GM12878 (cell line): ENCODE results near the gene RAD51B. TPM values are rescaled to one million over a fixed set of nuclear protein-coding genes. Genes with fewer than 3 reads are reported as not detected.

Experiments used
- ATAC-seq: fragments of 200-7000 bp; cut with Tn5 transposase; 3 replicates; pipeline ENCODE4 v1.9.1; 2020; ENCODE audit warnings: mild to moderate bottlenecking, moderate library complexity
- BruUV-seq: library from RNA; stranded (reverse); fragments of 400-500 nt; replicated peaks from 2 replicates; lab custom pipeline; 2021; lab: Mats Ljungman, UMichigan
- CTCF ChIA-PET: fragments of 300-600 bp; sonication (Branson Sonifier 250); formaldehyde crosslinking; extraction: SDS; loops from one replicate; lab custom pipeline; 2021; ENCODE audit warnings: inconsistent platforms; lab: Yijun Ruan, JAX
- POLR2A ChIA-PET: fragments of 350-600 bp; formaldehyde crosslinking; extraction: SDS; loops from one replicate; lab custom pipeline; 2021; ENCODE audit warnings: inconsistent platforms; lab: Charles Lee
- RAD21 ChIA-PET: fragments of 300-600 bp; sonication (Branson Sonifier 250); formaldehyde crosslinking; loops from one replicate; lab custom pipeline; 2023; ENCODE audit warnings: antibody characterized with exemption; ENCODE audit not compliant: unreplicated experiment; lab: Charles Lee
- SMC1A ChIA-PET: fragments of 300-600 bp; sonication (Branson Sonifier 250); formaldehyde crosslinking; loops from one replicate; lab custom pipeline; 2023; ENCODE audit not compliant: unreplicated experiment, uncharacterized antibody; lab: Charles Lee
- DNase-seq: peaks from one replicate; pipeline ENCODE4 v3.0.0-alpha.2; 2011; ENCODE audit warnings: low read depth, low spot score
- FAIRE-seq: peaks from 3 replicates; lab custom pipeline; 2011; peaks lifted over from hg19 to GRCh38; lab: Jason Lieb, UNC
- H2AFZ ChIP-seq: 2 replicates; pipeline ENCODE4 v1.6.0; 2011; ENCODE audit warnings: low read depth, low read length, control low read depth; ENCODE audit not compliant: control insufficient read depth
- H3K27ac ChIP-seq: 2 replicates; pipeline ENCODE4 v1.5.1; 2011; ENCODE audit warnings: control low read depth; ENCODE audit not compliant: control insufficient read depth, insufficient read depth
- H3K27me3 ChIP-seq, 2 experiments: replicated peaks in 1 of 2; 2 replicates each; pipeline versions ENCODE4 v1.6.0 to v1.6.1; 2011; ENCODE audit warnings: low read length in 1 of 2; ENCODE audit not compliant: control insufficient read depth in 2 of 2, insufficient read depth in 2 of 2
- H3K36me3 ChIP-seq, 2 experiments: 2 replicates each; pipeline ENCODE4 v1.5.1; 2011; ENCODE audit warnings: low read length in 1 of 2; ENCODE audit not compliant: control insufficient read depth in 2 of 2, insufficient read depth in 2 of 2
- H3K4me1 ChIP-seq: 2 replicates; pipeline ENCODE4 v1.6.1; 2011; ENCODE audit warnings: mild to moderate bottlenecking, low read length, moderate library complexity, mixed read lengths; ENCODE audit not compliant: control insufficient read depth, insufficient read depth
- H3K4me2 ChIP-seq: 2 replicates; pipeline ENCODE4 v1.6.0; 2011; ENCODE audit warnings: control low read depth; ENCODE audit not compliant: control insufficient read depth, insufficient read depth
- H3K4me3 ChIP-seq: fragments of 200-600 bp; sonication (generic); 2 replicates; pipeline ENCODE4 v1.5.1; 2016
- H3K79me2 ChIP-seq: 2 replicates; pipeline ENCODE4 v1.6.0; 2011; ENCODE audit warnings: low read length; ENCODE audit not compliant: control insufficient read depth, insufficient read depth
- H3K9ac ChIP-seq: 2 replicates; pipeline ENCODE4 v1.8.0; 2011; ENCODE audit warnings: low read length, control low read depth, mixed read lengths; ENCODE audit not compliant: control insufficient read depth, insufficient read depth
- H3K9me3 ChIP-seq: replicated peaks from 3 replicates; pipeline ENCODE4 v1.5.1; 2011; ENCODE audit warnings: mild to moderate bottlenecking, low read length; ENCODE audit not compliant: control insufficient read depth, insufficient read depth
- H4K20me1 ChIP-seq: 2 replicates; pipeline ENCODE4 v1.6.0; 2011; ENCODE audit not compliant: control insufficient read depth, insufficient read depth
- CBFB ChIP-seq: IDR thresholded peaks from 2 replicates; pipeline ENCODE4 v1.6.1; 2016; ENCODE audit warnings: antibody characterized with exemption, low read depth
- CBX3 ChIP-seq: fragments of 200-600 bp; sonication (generic); IDR thresholded peaks from 2 replicates; pipeline ENCODE4 v1.6.1; 2016; ENCODE audit warnings: low read depth, borderline replicate concordance
- CBX5 ChIP-seq: sonication (generic); IDR thresholded peaks from 2 replicates; pipeline ENCODE4 v1.6.1; 2016; ENCODE audit warnings: low read depth, moderate library complexity, mild to moderate bottlenecking, inconsistent platforms
- ETV6 ChIP-seq, 2 experiments: fragments of 450-650 bp in 1 of 2; IDR thresholded peaks in 1 of 2; conservative IDR thresholded peaks in 1 of 2; 2 replicates each; pipeline ENCODE4 v1.6.1; 2014; ENCODE audit warnings: antibody characterized with exemption in 1 of 2, borderline replicate concordance in 1 of 2, low read depth in 1 of 2, mild to moderate bottlenecking in 1 of 2, moderate library complexity in 1 of 2
- JUND ChIP-seq: IDR thresholded peaks from 2 replicates; pipeline ENCODE4 v1.6.1; 2012; ENCODE audit warnings: low read depth, mild to moderate bottlenecking, low read length, improper control_type of control experiment, moderate library complexity
- PML ChIP-seq: IDR thresholded peaks from 2 replicates; pipeline ENCODE4 v1.6.1; 2012; ENCODE audit warnings: low read length, inconsistent platforms
- POLR2A ChIP-seq: IDR thresholded peaks from 2 replicates; pipeline ENCODE4 v1.6.1; 2011; ENCODE audit warnings: low read depth, mild to moderate bottlenecking, low read length
- SIN3A ChIP-seq: IDR thresholded peaks from 2 replicates; pipeline ENCODE4 v1.6.1; 2012; ENCODE audit warnings: low read depth, low read length, improper control_type of control experiment
- STAT3 ChIP-seq: IDR thresholded peaks from 2 replicates; pipeline ENCODE4 v1.6.1; 2011; ENCODE audit warnings: low read depth, low read length, improper control_type of control experiment
- TARDBP ChIP-seq: IDR thresholded peaks from 2 replicates; pipeline ENCODE4 v1.6.1; 2016; ENCODE audit warnings: borderline replicate concordance
- YBX1 ChIP-seq: fragments of 450-650 bp; IDR thresholded peaks from 2 replicates; pipeline ENCODE4 v1.6.1; 2016; ENCODE audit warnings: antibody characterized with exemption
- WGBS: methylation state at CpG from one replicate; pipeline ENCODE4 v1.1.6; 2016; ENCODE audit warnings: low lambda C conversion rate; ENCODE audit not compliant: insufficient replicate concordance, insufficient coverage; ENCODE audit errors: missing lambda C conversion rate; 5-methylcytosine and 5-hydroxymethylcytosine counted together
- in situ Hi-C: fragments of 300-500 bp; cut with MboI; formaldehyde crosslinking; loops from 9 replicates; pipeline ENCODE4 v1.14.3; 2018; ENCODE audit warnings: mixed read lengths
- intact Hi-C: fragments of 100-400 bp; cut with micrococcal nuclease; formaldehyde crosslinking; loops from one replicate; pipeline ENCODE4 v1.14.2; 2022; ENCODE audit not compliant: unreplicated experiment
- polyA plus RNA-seq, 11 experiments: library from polyadenylated mRNA; depleted of rRNA in 4 of 11; unstranded in 6 of 11; stranded (reverse) in 5 of 11; fragments of >200 nt; fragmentation: Nextera tagmentation in 4 of 11; fragmentation: Illumina TruSeq in 1 of 11; extraction: Ambion mirVana in 4 of 11; extraction: Trizol in 1 of 11; gene quantifications; 1 replicate in 1 of 11; 2 replicates in 10 of 11; pipeline versions ENCODE4 v1.2.1 to v1.2.3, GENCODE V29; 2011 to 2016; ENCODE audit warnings: inconsistent platforms in 2 of 11, missing spikeins in 2 of 11, low read depth in 1 of 11
- total RNA-seq, 4 experiments: library from RNA; depleted of rRNA in 3 of 4; stranded (reverse); fragments of >200 nt in 3 of 4; fragmentation: Illumina TruSeq in 1 of 4; extraction: Trizol in 1 of 4; gene quantifications; 2 replicates each; pipeline versions ENCODE4 v1.2.1 to v1.2.3, GENCODE V29; 2013 to 2021
- TF ChIP-seq, protein P1 (sequence below): fragments of 450-650 bp; IDR thresholded peaks from 2 replicates; pipeline ENCODE4 v1.6.1; 2016; ENCODE audit warnings: mild to moderate bottlenecking

The RAD51B gene
- total and polyA plus RNA-seq, 10 of the 15 experiments (the other 5 are each of a cell fraction or from before 2014, with no cell fraction given): 9.8 to 26.8 (median 21.3) TPM

DNA sequence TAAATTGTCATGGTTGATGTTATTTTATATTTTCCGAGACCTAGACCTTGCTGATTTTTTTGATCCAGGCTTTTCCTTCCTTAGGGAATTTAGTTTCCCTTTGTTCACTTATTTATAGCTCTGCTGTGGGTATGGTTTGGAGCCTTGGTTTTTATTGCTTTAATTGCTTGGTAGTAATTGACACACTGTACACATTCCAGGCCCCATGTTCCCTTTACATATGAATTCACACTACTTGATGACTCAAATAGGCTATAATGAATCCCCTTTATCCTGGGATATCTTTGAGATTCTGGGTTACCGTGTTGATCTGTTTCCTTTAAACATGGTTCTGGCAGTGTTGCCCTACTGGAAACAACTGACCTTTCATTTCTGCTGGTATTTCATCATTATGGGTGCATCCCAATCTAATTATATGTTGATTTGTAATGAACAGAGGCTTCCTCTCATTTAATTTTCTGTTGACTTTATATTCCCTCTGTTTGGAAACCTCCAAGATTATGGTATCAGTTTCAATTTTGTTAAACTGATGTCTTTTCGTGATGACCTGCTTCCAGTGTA is 424.0 kb downstream of the RAD51B start:
- peaks cover 16% of the 10 kb centered on the region for H3K4me1 ChIP-seq
- no peaks in the 10 kb centered on the region for H3K79me2 ChIP-seq
- POLR2A ChIA-PET: no interaction called here
- DNase-seq (no peak), FAIRE-seq (no peak), ATAC-seq (no peak)
- intact Hi-C loops (loop anchor here (10.0 kb wide), 1 partner anchor 851 kb away; no protein-coding TSS in a partner anchor), in situ Hi-C loops (no loop called here)
- H3K4me3 ChIP-seq: no peak overlapping the region
- no peak overlapping the region for H3K27ac ChIP-seq
- no TSS peak for BruUV-seq
- SMC1A ChIA-PET: interaction anchor here (0.6 to 12.7 kb wide), 13 partner anchors 9 to 576 kb away, joined by 3 to 314 read pairs (median 4); no protein-coding TSS in a partner anchor
- H3K4me2 ChIP-seq: no peak overlapping the region
- no peaks in the 10 kb centered on the region for H3K36me3 ChIP-seq
- no peaks in the 10 kb centered on the region for H4K20me1 ChIP-seq
- H3K9me3 ChIP-seq: no peaks in the 10 kb centered on the region; the same call in 2 of the 3 replicates
- TF ChIP-seq, protein P1, sequence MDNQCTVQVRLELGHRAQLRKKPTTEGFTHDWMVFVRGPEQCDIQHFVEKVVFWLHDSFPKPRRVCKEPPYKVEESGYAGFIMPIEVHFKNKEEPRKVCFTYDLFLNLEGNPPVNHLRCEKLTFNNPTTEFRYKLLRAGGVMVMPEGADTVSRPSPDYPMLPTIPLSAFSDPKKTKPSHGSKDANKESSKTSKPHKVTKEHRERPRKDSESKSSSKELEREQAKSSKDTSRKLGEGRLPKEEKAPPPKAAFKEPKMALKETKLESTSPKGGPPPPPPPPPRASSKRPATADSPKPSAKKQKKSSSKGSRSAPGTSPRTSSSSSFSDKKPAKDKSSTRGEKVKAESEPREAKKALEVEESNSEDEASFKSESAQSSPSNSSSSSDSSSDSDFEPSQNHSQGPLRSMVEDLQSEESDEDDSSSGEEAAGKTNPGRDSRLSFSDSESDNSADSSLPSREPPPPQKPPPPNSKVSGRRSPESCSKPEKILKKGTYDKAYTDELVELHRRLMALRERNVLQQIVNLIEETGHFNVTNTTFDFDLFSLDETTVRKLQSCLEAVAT: no peak
- TF ChIP-seq POLR2A: no peak
- TF ChIP-seq CBX5: no peak
- no peak for TF ChIP-seq YBX1
- TF ChIP-seq PML: no peak
- no peak for TF ChIP-seq CBFB
- TF ChIP-seq CBX3: no peak
- no peak for TF ChIP-seq STAT3
- no peak for TF ChIP-seq SIN3A
- no peak for TF ChIP-seq JUND
- no peak for TF ChIP-seq ETV6 (conservative IDR thresholded peaks at IDR 0.05 in 1 of 2, IDR thresholded peaks at IDR 0.05 in 1 of 2; ENCODE audit: borderline replicate concordance in 1 of 2, low read depth in 1 of 2)
- TF ChIP-seq TARDBP: no peak
- TF ChIP-seq, all 136 proteins: peak for 0
- CTCF ChIA-PET: interaction anchor here (0.6 to 2.6 kb wide), 4 partner anchors 11 to 414 kb away, joined by 3 to 10 read pairs (median 3); no protein-coding TSS in a partner anchor
- 97% methylated on average over 3 of the region's 3 CpGs for WGBS
- RAD21 ChIA-PET: interaction anchor here (0.7 to 15.6 kb wide), 4 partner anchors 10 to 299 kb away, joined by 3 to 240 read pairs (median 38); no protein-coding TSS in a partner anchor
- H2AFZ ChIP-seq: no peak overlapping the region
- no peak overlapping the region for H3K9ac ChIP-seq
- H3K27me3 ChIP-seq: no peaks in the 10 kb centered on the region
